ENCODE data around the gene PNMA8A. TPM values are rescaled to one million over a fixed set of nuclear protein-coding genes. Genes with fewer than 3 reads are reported as not detected.
A peak's percentile ranks its signal among the peaks of the same experiment; 100 is the strongest.

Gene PNMA8A
- total and polyA plus RNA-seq, 12 donors: 7.6 to 64.6 (median 44.2) TPM

GRCh38 chr19:46515879-46516350 lies 44.6 kb upstream of the PNMA8A start:
- Histone ChIP-seq H3K27me3 (no peaks in the 10 kb centered on the region), H3K27ac (no peak overlapping the region), H3K4me1 (replicated peaks in 1 of 2) (no peaks in the 10 kb centered on the region), H3K4me3 (no peak overlapping the region), H3K9me3 (replicated peaks in 1 of 3) (no peaks in the 10 kb centered on the region), H3K36me3 (replicated peaks in 1 of 2) (no peaks in the 10 kb centered on the region)
- intact Hi-C loops (cut with DNase I): loop anchor here (5.0 to 10.0 kb wide), 3 partner anchors 34 to 231 kb away; no protein-coding TSS in a partner anchor
- DNase-seq: peak in 1 of 7 donors; percentile 26
- TF ChIP-seq CTCF (IDR thresholded peaks at IDR 0.05): peak; percentile 44 to 77 (median 62)
- no peak for TF ChIP-seq POLR2A (IDR thresholded peaks at IDR 0.05)
- WGBS, 4 donors: 16 to 22% (median 19%) methylated on average over 6 of the region's 6 CpGs

- Histone ChIP-seq H3K27ac (no peak overlapping the region), H3K4me3 (no peak overlapping the region), H3K9me3 (replicated peaks in 1 of 3) (no peaks in the 10 kb centered on the region), H3K27me3 (no peaks in the 10 kb centered on the region), H3K4me1 (replicated peaks in 1 of 2) (no peaks in the 10 kb centered on the region), H3K36me3 (replicated peaks in 1 of 2) (no peaks in the 10 kb centered on the region)
- intact Hi-C loops (cut with DNase I): loop anchor here (5.0 to 10.0 kb wide), 3 partner anchors 33 to 230 kb away; no protein-coding TSS in a partner anchor
- 57 to 81% (median 63%) methylated on average over 3 of the region's 3 CpGs for WGBS, 4 donors
- TF ChIP-seq CTCF (IDR thresholded peaks at IDR 0.05) (no peak), POLR2A (IDR thresholded peaks at IDR 0.05) (no peak)
- no peak for DNase-seq
Observed at GRCh38 chr19:46515290-46515609, 43.9 kb upstream of the PNMA8A start.

GRCh38 chr19:46514589-46515289 lies 43.4 kb upstream of the PNMA8A start:
- Histone ChIP-seq H3K9me3 (replicated peaks in 1 of 3) (no peaks in the 10 kb centered on the region), H3K27ac (no peak overlapping the region), H3K27me3 (no peaks in the 10 kb centered on the region), H3K4me1 (replicated peaks in 1 of 2) (no peaks in the 10 kb centered on the region), H3K36me3 (replicated peaks in 1 of 2) (no peaks in the 10 kb centered on the region), H3K4me3 (no peak overlapping the region)
- WGBS, 4 donors: 59 to 69% (median 63%) methylated on average over 10 to 13 of the region's 13 CpGs
- intact Hi-C loops (cut with DNase I): loop anchor here (5.0 to 10.0 kb wide), 3 partner anchors 32 to 230 kb away; no protein-coding TSS in a partner anchor
- DNase-seq: no peak
- TF ChIP-seq CTCF (IDR thresholded peaks at IDR 0.05): no peak
- no peak for TF ChIP-seq POLR2A (IDR thresholded peaks at IDR 0.05)

GRCh38 chr19:46513461-46514236 lies 42.3 kb upstream of the PNMA8A start:
- no peak overlapping the region for H3K4me3 ChIP-seq
- intact Hi-C loops (cut with DNase I): loop anchor here (2.0 to 10.0 kb wide), 4 partner anchors 23 to 229 kb away; no protein-coding TSS in a partner anchor
- WGBS, 4 donors: 24 to 32% (median 25%) methylated on average over 24 to 36 of the region's 36 CpGs
- no peaks in the 10 kb centered on the region for H3K36me3 ChIP-seq (replicated peaks in 1 of 2)
- no peak overlapping the region for H3K27ac ChIP-seq
- peak; percentile 80 to 91 (median 84) for DNase-seq
- no peaks in the 10 kb centered on the region for H3K4me1 ChIP-seq (replicated peaks in 1 of 2)
- TF ChIP-seq POLR2A (IDR thresholded peaks at IDR 0.05) (no peak), CTCF (IDR thresholded peaks at IDR 0.05) (peak; percentile 98 to 100 (median 99))
- no peaks in the 10 kb centered on the region for H3K9me3 ChIP-seq (replicated peaks in 1 of 3)
- H3K27me3 ChIP-seq: no peaks in the 10 kb centered on the region

Measured in adrenal gland (tissue), 12 donors.